H1 (cell line): ENCODE measurements around the gene NPTXR. TPM values are rescaled to one million over a fixed set of nuclear protein-coding genes. Genes with fewer than 3 reads are reported as not detected.

Source experiments
- PHF8 ChIP-seq: fragments of 200-600 bp; sonication (generic); conservative IDR thresholded peaks from 2 replicates; pipeline ENCODE4 v1.7.1; 2012; ENCODE audit warnings: low read depth, mild to moderate bottlenecking, inconsistent platforms, low read length, moderate library complexity
- USF2 ChIP-seq: IDR thresholded peaks from 2 replicates; pipeline ENCODE4 v1.6.1; 2011; ENCODE audit warnings: low read length, improper control_type of control experiment
- polyA plus RNA-seq, 7 experiments: library from polyadenylated mRNA; depleted of rRNA in 3 of 7; stranded (reverse) in 5 of 7; unstranded in 2 of 7; fragments of >200 nt in 5 of 7; fragments of 200-250 nt in 2 of 7; gene quantifications; 1 replicate in 5 of 7; 2 replicates in 1 of 7; 4 replicates in 1 of 7; pipeline versions ENCODE4 v1.2.1 to v1.2.3, GENCODE V29; 2011 to 2013; ENCODE audit warnings: missing spikeins in 2 of 7, mixed read lengths in 2 of 7
- total RNA-seq: library from RNA; stranded (reverse); fragmentation: NEBNext Ultra II Directional; extraction: Animal tissue kit (Norgen Biotek cat#: 25700); gene quantifications from 2 replicates; pipeline ENCODE4 v1.2.1, GENCODE V29; 2021

NPTXR gene
- total and polyA plus RNA-seq, 2 of the 8 experiments (the other 6 are each of a cell fraction or from before 2014, with no cell fraction given) = 3.7 to 6.4 TPM

GRCh38 chr22:38867471-38868285 is 23.9 kb upstream of the NPTXR start (continued):
- TF ChIP-seq USF2 (no peak), PHF8 (no peak)
